ENCODE data around the gene EFHD1. TPM values are rescaled to one million over a fixed set of nuclear protein-coding genes. Genes with fewer than 3 reads are reported as not detected.

EFHD1 gene
- total RNA-seq, 1 donor from 2014 or later, result 15.7 TPM

GRCh38 chr2:232637866-232638583, 4.6 kb downstream of the EFHD1 start:
- no peak for DNase-seq (ENCODE audit: low read depth)
- Histone ChIP-seq H3K9me3 (ENCODE audit: insufficient read depth, low read depth, low read length) (no peaks in the 10 kb centered on the region), H3K4me2 (ENCODE audit: low read length) (no peak overlapping the region), H3K27ac (ENCODE audit: low read depth, low read length) (no peak overlapping the region), H3K4me3 (ENCODE audit: insufficient read depth, low read depth, low read length) (no peak overlapping the region), H3K4me1 (ENCODE audit: insufficient read depth, low read length) (peaks cover 13% of the 10 kb centered on the region), H3K27me3 (ENCODE audit: insufficient read depth, low read length) (peaks cover 25% of the 10 kb centered on the region), H4K20me1 (ENCODE audit: insufficient read depth, low read length) (no peaks in the 10 kb centered on the region), H3K79me2 (ENCODE audit: insufficient read depth, low read length) (no peaks in the 10 kb centered on the region), H2AFZ (ENCODE audit: low read depth, low read length) (no peak overlapping the region), H3K9ac (ENCODE audit: low read length) (no peak overlapping the region), H3K36me3 (ENCODE audit: insufficient read depth, low read length) (no peaks in the 10 kb centered on the region)
- peaks cover 2% of the 10 kb centered on the region for H3K9me3 Mint-ChIP-seq (ENCODE audit: unreplicated experiment)
- H3K36me3 Mint-ChIP-seq (ENCODE audit: low read depth, unreplicated experiment), result peaks cover 15% of the 10 kb centered on the region
- H3K4me1 Mint-ChIP-seq (ENCODE audit: low read depth, unreplicated experiment), result no peaks in the 10 kb centered on the region
- TF ChIP-seq CTCF (IDR thresholded peaks at IDR 0.05; ENCODE audit: insufficient read depth, low read depth, low read length) (no peak), EZH2 (IDR thresholded peaks at IDR 0.05; ENCODE audit: insufficient read depth, low read length) (no peak)
- H3K27ac Mint-ChIP-seq (ENCODE audit: unreplicated experiment), result no peak overlapping the region
- H3K4me3 Mint-ChIP-seq (ENCODE audit: unreplicated experiment), result no peak overlapping the region
- peaks cover 37% of the 10 kb centered on the region for H3K27me3 Mint-ChIP-seq (ENCODE audit: low read depth, unreplicated experiment)
- FAIRE-seq, result no peak

GRCh38 chr2:232641153-232641848, 7.9 kb downstream of the EFHD1 start:
- peaks cover 17% of the 10 kb centered on the region for H3K36me3 Mint-ChIP-seq (ENCODE audit: low read depth, unreplicated experiment)
- no peak overlapping the region for H3K27ac Mint-ChIP-seq (ENCODE audit: unreplicated experiment)
- no peaks in the 10 kb centered on the region for H3K9me3 Mint-ChIP-seq (ENCODE audit: unreplicated experiment)
- DNase-seq (ENCODE audit: low read depth) (no peak), FAIRE-seq (no peak)
- Histone ChIP-seq H4K20me1 (ENCODE audit: insufficient read depth, low read length) (no peaks in the 10 kb centered on the region), H3K9me3 (ENCODE audit: insufficient read depth, low read depth, low read length) (no peaks in the 10 kb centered on the region), H3K36me3 (ENCODE audit: insufficient read depth, low read length) (no peaks in the 10 kb centered on the region), H3K27me3 (ENCODE audit: insufficient read depth, low read length) (peaks cover 13% of the 10 kb centered on the region), H3K4me2 (ENCODE audit: low read length) (no peak overlapping the region), H3K27ac (ENCODE audit: low read depth, low read length) (no peak overlapping the region), H3K79me2 (ENCODE audit: insufficient read depth, low read length) (no peaks in the 10 kb centered on the region), H2AFZ (ENCODE audit: low read depth, low read length) (no peak overlapping the region), H3K4me1 (ENCODE audit: insufficient read depth, low read length) (no peaks in the 10 kb centered on the region), H3K9ac (ENCODE audit: low read length) (no peak overlapping the region), H3K4me3 (ENCODE audit: insufficient read depth, low read depth, low read length) (no peak overlapping the region)
- no peaks in the 10 kb centered on the region for H3K4me1 Mint-ChIP-seq (ENCODE audit: low read depth, unreplicated experiment)
- TF ChIP-seq CTCF (IDR thresholded peaks at IDR 0.05; ENCODE audit: insufficient read depth, low read depth, low read length), result no peak
- no peak for TF ChIP-seq EZH2 (IDR thresholded peaks at IDR 0.05; ENCODE audit: insufficient read depth, low read length)
- H3K4me3 Mint-ChIP-seq (ENCODE audit: unreplicated experiment), result no peak overlapping the region
- H3K27me3 Mint-ChIP-seq (ENCODE audit: low read depth, unreplicated experiment), result peaks cover 43% of the 10 kb centered on the region

GRCh38 chr2:232643147-232643425, 9.7 kb downstream of the EFHD1 start:
- TF ChIP-seq CTCF (IDR thresholded peaks at IDR 0.05; ENCODE audit: insufficient read depth, low read depth, low read length) (no peak), EZH2 (IDR thresholded peaks at IDR 0.05; ENCODE audit: insufficient read depth, low read length) (no peak)
- Mint-ChIP-seq H3K4me3 (ENCODE audit: unreplicated experiment) (no peak overlapping the region), H3K9me3 (ENCODE audit: unreplicated experiment) (no peaks in the 10 kb centered on the region), H3K4me1 (ENCODE audit: low read depth, unreplicated experiment) (no peaks in the 10 kb centered on the region), H3K27ac (ENCODE audit: unreplicated experiment) (peak overlapping the region; percentile 7), H3K27me3 (ENCODE audit: low read depth, unreplicated experiment) (peaks cover 43% of the 10 kb centered on the region), H3K36me3 (ENCODE audit: low read depth, unreplicated experiment) (peaks cover 15% of the 10 kb centered on the region)
- Histone ChIP-seq H3K79me2 (ENCODE audit: insufficient read depth, low read length) (no peaks in the 10 kb centered on the region), H3K4me3 (ENCODE audit: insufficient read depth, low read depth, low read length) (no peak overlapping the region), H4K20me1 (ENCODE audit: insufficient read depth, low read length) (no peaks in the 10 kb centered on the region), H3K36me3 (ENCODE audit: insufficient read depth, low read length) (no peaks in the 10 kb centered on the region), H3K27me3 (ENCODE audit: insufficient read depth, low read length) (peaks cover 10% of the 10 kb centered on the region), H2AFZ (ENCODE audit: low read depth, low read length) (no peak overlapping the region), H3K4me1 (ENCODE audit: insufficient read depth, low read length) (no peaks in the 10 kb centered on the region), H3K4me2 (ENCODE audit: low read length) (no peak overlapping the region), H3K27ac (ENCODE audit: low read depth, low read length) (no peak overlapping the region), H3K9ac (ENCODE audit: low read length) (no peak overlapping the region), H3K9me3 (ENCODE audit: insufficient read depth, low read depth, low read length) (no peaks in the 10 kb centered on the region)
- FAIRE-seq (no peak), DNase-seq (ENCODE audit: low read depth) (no peak)

Measured in astrocyte (in vitro differentiated cells and primary cell).